SK-N-SH treated with all-trans-retinoic acid at 6 μM for 48 hours (cell line): Measurements from ENCODE around the gene VPREB1.

Experiments
- ARNTL ChIP-seq: fragments of 450-650 bp; formaldehyde crosslinking; IDR thresholded peaks from 2 replicates; pipeline ENCODE4 v1.5.0; 2020; ENCODE audit warnings: low read depth, mild to moderate bottlenecking, moderate library complexity, borderline replicate concordance
- CREB5 ChIP-seq: fragments of 250-450 bp; sonication (Bioruptor Pico); IDR thresholded peaks from 2 replicates; pipeline ENCODE4 v1.5.1; 2020; ENCODE audit warnings: low read depth, mild to moderate bottlenecking, moderate library complexity
- CSDC2 ChIP-seq: fragments of 250-450 bp; sonication (Bioruptor Pico); IDR thresholded peaks from 2 replicates; pipeline ENCODE4 v1.5.0; 2020; ENCODE audit warnings: mild to moderate bottlenecking, moderate library complexity
- PATZ1 ChIP-seq: fragments of 250-450 bp; sonication (Bioruptor Pico); IDR thresholded peaks from 2 replicates; pipeline ENCODE4 v1.8.0; 2020; ENCODE audit warnings: mild to moderate bottlenecking, moderate library complexity, borderline replicate concordance
- POU6F1 ChIP-seq: fragments of 250-450 bp; sonication (Bioruptor Pico); IDR thresholded peaks from 2 replicates; pipeline ENCODE4 v1.8.0; 2021; ENCODE audit warnings: low read depth, mild to moderate bottlenecking, moderate library complexity, borderline replicate concordance
- RARB ChIP-seq: fragments of 250-450 bp; sonication (Bioruptor Pico); IDR thresholded peaks from 2 replicates; pipeline ENCODE4 v1.8.0; 2021; ENCODE audit warnings: mild to moderate bottlenecking, moderate library complexity
- TCF4 ChIP-seq: fragments of 250-450 bp; sonication (Bioruptor Pico); IDR thresholded peaks from 2 replicates; pipeline ENCODE4 v1.8.0; 2021; ENCODE audit warnings: mild to moderate bottlenecking, moderate library complexity, borderline replicate concordance
- TSHZ2 ChIP-seq: fragments of 250-450 bp; sonication (Bioruptor Pico); IDR thresholded peaks from 2 replicates; pipeline ENCODE4 v1.5.0; 2020; ENCODE audit warnings: mild to moderate bottlenecking, moderate library complexity
- ZC3H10 ChIP-seq: fragments of 250-450 bp; sonication (Bioruptor Pico); IDR thresholded peaks from 2 replicates; pipeline ENCODE4 v1.5.1; 2021; ENCODE audit warnings: mild to moderate bottlenecking, moderate library complexity
- ZFP3 ChIP-seq: fragments of 250-450 bp; sonication (Bioruptor Pico); IDR thresholded peaks from 2 replicates; pipeline ENCODE4 v1.5.0; 2020; ENCODE audit warnings: mild to moderate bottlenecking, moderate library complexity
- ZFP30 ChIP-seq: fragments of 450-650 bp; formaldehyde crosslinking; IDR thresholded peaks from 2 replicates; pipeline ENCODE4 v1.5.0; 2022; ENCODE audit warnings: mild to moderate bottlenecking, moderate library complexity
- ZNF8 ChIP-seq: fragments of 450-650 bp; formaldehyde crosslinking; IDR thresholded peaks from 2 replicates; pipeline ENCODE4 v1.5.0; 2020; ENCODE audit warnings: mild to moderate bottlenecking, moderate library complexity

- TF ChIP-seq CSDC2 (CRISPR knock-in tag) (no peak), RARB (CRISPR knock-in tag) (no peak), ARNTL (no peak), ZFP30 (CRISPR knock-in tag) (no peak), PATZ1 (CRISPR knock-in tag) (no peak), TCF4 (no peak), ZC3H10 (CRISPR knock-in tag) (no peak), ZNF8 (CRISPR knock-in tag) (no peak), ZFP3 (CRISPR knock-in tag) (no peak), CREB5 (CRISPR knock-in tag) (no peak), TSHZ2 (CRISPR knock-in tag) (no peak), POU6F1 (CRISPR knock-in tag) (no peak)
Observed at GRCh38 chr22:22245935-22246525, 1.4 kb downstream of the VPREB1 start.
